ENCODE results near the gene INPP5D.
A peak's percentile ranks its signal among the peaks of the same experiment; 100 is the strongest.
"Not testable (repeated sequence)": the region's sequence is repeated elsewhere in the genome, so short reads cannot be mapped to it uniquely, and the experiment has no call there.

The INPP5D gene

GRCh38 chr2:233094614-233095013 is 34.5 kb downstream of the INPP5D start:
- no peak for DNase-seq (ENCODE audit: low spot score)
- in situ Hi-C loops (cut with MboI; ENCODE audit: low sequenced_read_pairs, unreplicated experiment), result no loop called here
- TF ChIP-seq CTCF (IDR thresholded peaks at IDR 0.05; ENCODE audit: borderline replicate concordance, control extremely low read depth, extremely low read depth, insufficient read depth, missing control alignments), result no peak

- TF ChIP-seq CTCF (IDR thresholded peaks at IDR 0.05; ENCODE audit: borderline replicate concordance, control extremely low read depth, extremely low read depth, insufficient read depth, missing control alignments), result no peak
- in situ Hi-C loops (cut with MboI; ENCODE audit: low sequenced_read_pairs, unreplicated experiment), result no loop called here
- no peak for DNase-seq (ENCODE audit: low spot score)
Measured at GRCh38 chr2:233096006-233096405, 35.9 kb downstream of the INPP5D start.

GRCh38 chr2:233098618-233099017 is 38.5 kb downstream of the INPP5D start:
- peak; percentile 19 for TF ChIP-seq CTCF (IDR thresholded peaks at IDR 0.05; ENCODE audit: borderline replicate concordance, control extremely low read depth, extremely low read depth, insufficient read depth, missing control alignments)
- DNase-seq (ENCODE audit: low spot score), result no peak
- in situ Hi-C loops (cut with MboI; ENCODE audit: low sequenced_read_pairs, unreplicated experiment), result no loop called here

- in situ Hi-C loops (cut with MboI; ENCODE audit: low sequenced_read_pairs, unreplicated experiment); DNase-seq (ENCODE audit: low spot score): not testable (repeated sequence)
Measured at GRCh38 chr2:233099820-233100191, 39.7 kb downstream of the INPP5D start.

GRCh38 chr2:233100192-233100998 is 40.3 kb downstream of the INPP5D start:
- peak; percentile 71 for DNase-seq (ENCODE audit: low spot score)
- in situ Hi-C loops (cut with MboI; ENCODE audit: low sequenced_read_pairs, unreplicated experiment), result no loop called here
- no peak for TF ChIP-seq CTCF (IDR thresholded peaks at IDR 0.05; ENCODE audit: borderline replicate concordance, control extremely low read depth, extremely low read depth, insufficient read depth, missing control alignments)

GRCh38 chr2:233101141-233101540 is 41.0 kb downstream of the INPP5D start:
- no peak for DNase-seq (ENCODE audit: low spot score)
- in situ Hi-C loops (cut with MboI; ENCODE audit: low sequenced_read_pairs, unreplicated experiment), result no loop called here
- TF ChIP-seq CTCF (IDR thresholded peaks at IDR 0.05; ENCODE audit: borderline replicate concordance, control extremely low read depth, extremely low read depth, insufficient read depth, missing control alignments), result no peak

GRCh38 chr2:233101816-233102215 is 41.7 kb downstream of the INPP5D start:
- no peak for DNase-seq (ENCODE audit: low spot score)
- TF ChIP-seq CTCF (IDR thresholded peaks at IDR 0.05; ENCODE audit: borderline replicate concordance, control extremely low read depth, extremely low read depth, insufficient read depth, missing control alignments), result no peak
- in situ Hi-C loops (cut with MboI; ENCODE audit: low sequenced_read_pairs, unreplicated experiment), result no loop called here

All from GM13976 (cell line).